ENCODE measurements around the gene OPRD1.

OPRD1 gene

GRCh38 chr1:28878796-28879195 lies 66.8 kb downstream of the OPRD1 start:
- Mint-ChIP-seq H3K4me3 (no peak overlapping the region), H3K9me3 (no peaks in the 10 kb centered on the region), H3K27me3 (ENCODE audit: low read depth, poor library complexity) (peaks cover 23% of the 10 kb centered on the region), H3K27ac (no peak overlapping the region), H3K36me3 (ENCODE audit: low read depth) (no peaks in the 10 kb centered on the region), H3K4me1 (peaks cover 16% of the 10 kb centered on the region)
- DNase-seq: no peak
- TF ChIP-seq CTCF (IDR thresholded peaks at IDR 0.05): no peak

GRCh38 chr1:28882009-28882628 lies 70.1 kb downstream of the OPRD1 start:
- Mint-ChIP-seq H3K4me1 (peaks cover 42% of the 10 kb centered on the region), H3K9me3 (no peaks in the 10 kb centered on the region), H3K4me3 (no peak overlapping the region), H3K27me3 (ENCODE audit: low read depth, poor library complexity) (peaks cover 21% of the 10 kb centered on the region), H3K27ac (no peak overlapping the region), H3K36me3 (ENCODE audit: low read depth) (no peaks in the 10 kb centered on the region)
- peak; percentile 85 for DNase-seq
- peak; percentile 82 for TF ChIP-seq CTCF (IDR thresholded peaks at IDR 0.05)

- no peaks in the 10 kb centered on the region for H3K9me3 Mint-ChIP-seq
- peaks cover 26% of the 10 kb centered on the region for H3K27me3 Mint-ChIP-seq (ENCODE audit: low read depth, poor library complexity)
- H3K27ac Mint-ChIP-seq: no peak overlapping the region
- TF ChIP-seq CTCF (IDR thresholded peaks at IDR 0.05): no peak
- no peak for DNase-seq
- no peak overlapping the region for H3K4me3 Mint-ChIP-seq
- no peaks in the 10 kb centered on the region for H3K36me3 Mint-ChIP-seq (ENCODE audit: low read depth)
- peaks cover 49% of the 10 kb centered on the region for H3K4me1 Mint-ChIP-seq
These were observed 71.3 kb downstream of the OPRD1 start for GRCh38 chr1:28883242-28883616.

- H3K9me3 Mint-ChIP-seq: no peaks in the 10 kb centered on the region
- TF ChIP-seq CTCF (IDR thresholded peaks at IDR 0.05): no peak
- peaks cover 51% of the 10 kb centered on the region for H3K4me1 Mint-ChIP-seq
- H3K4me3 Mint-ChIP-seq: peak overlapping the region; percentile 14
- no peaks in the 10 kb centered on the region for H3K36me3 Mint-ChIP-seq (ENCODE audit: low read depth)
- DNase-seq: no peak
- no peak overlapping the region for H3K27ac Mint-ChIP-seq
- H3K27me3 Mint-ChIP-seq (ENCODE audit: low read depth, poor library complexity): peaks cover 34% of the 10 kb centered on the region
These were observed 73.5 kb downstream of the OPRD1 start for GRCh38 chr1:28885472-28885877.

GRCh38 chr1:28885977-28886730 lies 74.2 kb downstream of the OPRD1 start:
- Mint-ChIP-seq H3K36me3 (ENCODE audit: low read depth) (no peaks in the 10 kb centered on the region), H3K27me3 (ENCODE audit: low read depth, poor library complexity) (peaks cover 34% of the 10 kb centered on the region), H3K9me3 (no peaks in the 10 kb centered on the region), H3K4me3 (peak overlapping the region; percentile 79), H3K27ac (no peak overlapping the region), H3K4me1 (peaks cover 54% of the 10 kb centered on the region)
- DNase-seq: no peak
- no peak for TF ChIP-seq CTCF (IDR thresholded peaks at IDR 0.05)
